GM19035 (cell line): ENCODE results near the gene HEATR5A.
"Not testable (repeated sequence)": the region's sequence is repeated elsewhere in the genome, so short reads cannot be mapped to it uniquely, and the experiment has no call there.

ENCODE experiments used
- ATAC-seq: cut with Tn5 transposase; IDR thresholded peaks from one replicate; pipeline ENCODE4 v1.9.1; 2021; ENCODE audit not compliant: unreplicated experiment

The HEATR5A gene

GRCh38 chr14:31287294-31287972, 132.9 kb downstream of the HEATR5A start:
- ATAC-seq = no peak

GRCh38 chr14:31286456-31287293, 133.7 kb downstream of the HEATR5A start:
- ATAC-seq = no peak

- peak; percentile 61 for ATAC-seq
Observed at GRCh38 chr14:31283578-31284252, 136.6 kb downstream of the HEATR5A start.

- peak; percentile 31 for ATAC-seq
Observed at GRCh38 chr14:31283153-31283552, 137.2 kb downstream of the HEATR5A start.

GRCh38 chr14:31280871-31281220, 139.5 kb downstream of the HEATR5A start:
- no peak for ATAC-seq

GRCh38 chr14:31280132-31280870, 140.0 kb downstream of the HEATR5A start:
- no peak for ATAC-seq

GRCh38 chr14:31278883-31279282, 141.5 kb downstream of the HEATR5A start:
- ATAC-seq = no peak

GRCh38 chr14:31277085-31277484, 143.3 kb downstream of the HEATR5A start:
- no peak for ATAC-seq

- ATAC-seq = not testable (repeated sequence)
Observed at GRCh38 chr14:31276417-31276816, 143.9 kb downstream of the HEATR5A start.

GRCh38 chr14:31275731-31276130, 144.6 kb downstream of the HEATR5A start:
- no peak for ATAC-seq

- ATAC-seq = no peak
Observed at GRCh38 chr14:31271648-31272047, 148.7 kb downstream of the HEATR5A start.

- ATAC-seq = no peak
Observed at GRCh38 chr14:31270196-31270772, 150.1 kb downstream of the HEATR5A start.

- no peak for ATAC-seq
Observed at GRCh38 chr14:31269634-31270195, 150.6 kb downstream of the HEATR5A start.

- no peak for ATAC-seq
Observed at GRCh38 chr14:31268216-31268615, 152.1 kb downstream of the HEATR5A start.

- no peak for ATAC-seq
Observed at GRCh38 chr14:31266437-31267331, 153.7 kb downstream of the HEATR5A start.

GRCh38 chr14:31265701-31266398, 154.5 kb downstream of the HEATR5A start:
- no peak for ATAC-seq

GRCh38 chr14:31263485-31264133, 156.7 kb downstream of the HEATR5A start:
- no peak for ATAC-seq
